Fibroblast of the conjunctiva (primary cell): ENCODE data around the gene ANKFN1.

Source experiments
- DNase-seq: peaks from one replicate; pipeline ENCODE4 v3.0.0-alpha.2; 2010; ENCODE audit warnings: low read depth

The ANKFN1 gene

GRCh38 chr17:56436142-56436541, 282.9 kb downstream of the ANKFN1 start:
- DNase-seq = no peak

- peak; percentile 20 for DNase-seq
Observed at GRCh38 chr17:56440419-56440818, 287.1 kb downstream of the ANKFN1 start.

- DNase-seq = peak; percentile 52
Observed at GRCh38 chr17:56441308-56441707, 288.0 kb downstream of the ANKFN1 start.

DNA sequence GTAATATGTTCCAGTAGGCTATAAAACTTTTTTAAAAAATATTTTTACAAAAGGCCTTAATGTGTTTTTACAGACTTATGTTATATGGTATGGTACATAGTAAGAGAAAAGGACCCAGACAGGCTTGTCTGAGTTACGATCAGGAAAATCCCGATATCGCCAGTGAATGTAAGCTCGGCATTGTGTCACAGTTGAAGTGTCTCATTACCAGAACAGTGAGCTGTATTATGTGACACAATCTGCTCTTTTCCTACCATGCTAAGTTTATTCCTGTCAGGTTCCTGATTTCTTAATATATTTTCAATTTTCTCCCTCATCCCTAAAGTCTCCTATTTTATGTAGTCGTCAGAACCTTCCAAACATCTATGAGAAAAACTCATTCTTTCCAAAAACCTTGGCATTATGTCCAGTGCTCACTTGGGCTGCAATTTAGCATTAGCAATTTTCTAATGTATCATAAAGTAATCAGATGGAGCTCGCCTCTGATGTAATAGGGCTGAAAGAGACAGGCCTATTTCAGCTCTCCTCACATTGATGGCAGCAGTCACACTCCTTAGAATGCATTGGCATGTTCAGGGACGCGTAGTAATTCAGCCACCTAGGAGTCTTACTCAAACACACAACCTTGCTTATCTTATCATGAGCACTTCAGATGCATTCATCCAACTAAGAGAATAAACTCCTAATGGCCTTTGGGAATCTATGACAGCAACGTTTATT, 292.6 kb downstream of the ANKFN1 start:
- DNase-seq = no peak

DNA sequence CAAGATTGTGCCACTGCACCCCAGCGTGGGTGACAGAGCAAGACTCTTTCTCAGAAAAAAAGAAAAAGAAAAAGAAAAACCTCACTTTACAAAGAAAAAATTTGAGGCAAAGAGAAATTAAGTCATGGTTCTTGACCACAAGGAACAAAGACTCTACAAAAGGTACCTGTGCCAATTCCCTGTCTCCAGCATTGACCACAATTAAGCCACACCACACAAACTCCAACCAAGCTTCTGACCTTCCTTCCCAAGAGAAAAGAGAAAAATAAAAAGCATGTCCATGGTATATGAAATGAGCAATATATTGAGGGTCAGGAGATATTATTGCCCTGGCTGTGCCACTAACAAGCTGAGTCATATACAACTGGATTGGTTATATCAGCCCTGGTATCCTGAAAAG, 293.9 kb downstream of the ANKFN1 start:
- DNase-seq = no peak

DNA sequence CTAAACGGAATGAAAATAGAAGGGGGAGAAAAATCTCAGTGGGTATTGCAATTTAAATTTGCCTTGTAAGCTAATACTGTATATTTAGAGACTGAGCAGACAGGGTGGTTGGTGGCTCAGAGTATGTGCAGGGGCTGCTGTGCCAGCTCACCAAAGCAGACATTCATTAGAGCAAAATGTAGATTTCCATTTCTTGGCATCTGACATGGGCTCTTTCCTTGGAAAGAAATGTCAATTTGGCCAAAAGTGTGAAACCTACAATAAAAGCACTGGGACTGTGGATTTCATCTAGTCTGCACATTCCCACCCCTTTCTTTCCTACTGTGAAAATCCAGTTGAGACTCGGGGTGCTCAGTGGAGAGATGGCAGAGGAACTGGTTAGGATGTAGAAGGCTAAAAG, 295.1 kb downstream of the ANKFN1 start:
- DNase-seq = no peak

DNA sequence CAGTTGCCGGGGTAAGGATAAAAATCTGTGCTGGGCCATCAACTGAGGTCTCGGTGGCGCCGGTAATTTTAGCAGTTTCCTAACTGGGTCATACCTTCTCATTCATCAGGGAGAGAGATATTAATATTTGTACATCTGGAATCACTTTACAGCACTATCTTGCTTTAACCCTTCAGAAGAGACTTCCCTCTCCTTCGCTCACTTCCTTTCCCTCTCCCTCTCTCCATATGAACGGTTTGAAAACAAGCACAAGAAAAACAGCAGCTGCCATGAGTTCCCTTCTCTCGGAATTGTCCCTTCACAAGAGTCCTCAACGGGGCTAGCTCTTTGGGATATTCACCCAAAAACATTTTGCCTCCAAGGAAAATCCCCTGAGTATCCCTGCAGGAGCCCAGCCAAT, 295.9 kb downstream of the ANKFN1 start:
- DNase-seq = no peak

- no peak for DNase-seq
Observed at GRCh38 chr17:56451629-56452028, 298.4 kb downstream of the ANKFN1 start.

DNA sequence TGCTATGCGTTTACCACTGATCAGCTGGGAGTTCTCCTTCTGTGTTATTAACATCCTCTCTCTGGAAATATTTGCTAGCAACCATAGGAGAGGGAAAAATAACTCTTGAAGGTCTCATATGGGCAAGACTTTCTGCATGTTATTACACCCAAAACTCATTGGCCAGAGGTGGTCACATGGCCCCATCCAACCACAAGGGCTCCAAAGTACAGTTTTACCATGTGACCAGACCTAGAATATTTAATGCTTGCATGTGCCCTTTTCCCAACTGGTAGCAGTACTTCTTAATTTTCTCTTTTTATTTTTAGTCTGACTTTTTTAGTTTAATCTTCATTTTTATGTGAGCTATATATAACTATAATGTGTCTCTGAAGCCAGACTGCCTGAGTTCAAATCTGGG, 299.2 kb downstream of the ANKFN1 start:
- no peak for DNase-seq

DNA sequence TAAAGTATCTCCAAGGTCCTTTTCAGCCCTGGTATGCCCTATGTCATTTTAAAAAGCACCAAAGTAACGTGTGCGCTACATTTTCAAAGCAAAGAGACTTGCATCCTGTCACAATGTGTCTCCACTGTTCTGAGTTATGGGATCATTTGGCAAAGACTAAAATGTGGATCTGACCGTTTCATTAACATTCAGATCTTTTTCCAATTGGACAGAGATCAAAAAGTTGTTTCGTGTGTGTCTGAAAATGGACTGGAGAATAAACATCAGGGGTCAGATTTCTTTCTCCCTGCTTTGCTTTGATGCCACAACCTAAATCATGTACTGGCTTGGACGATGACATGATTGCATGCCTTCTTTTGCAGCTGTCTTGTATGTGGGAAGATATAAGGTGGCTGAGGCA, 304.2 kb downstream of the ANKFN1 start:
- DNase-seq = no peak

- DNase-seq = no peak
Observed at GRCh38 chr17:56465886-56466285, 312.6 kb downstream of the ANKFN1 start.

DNA sequence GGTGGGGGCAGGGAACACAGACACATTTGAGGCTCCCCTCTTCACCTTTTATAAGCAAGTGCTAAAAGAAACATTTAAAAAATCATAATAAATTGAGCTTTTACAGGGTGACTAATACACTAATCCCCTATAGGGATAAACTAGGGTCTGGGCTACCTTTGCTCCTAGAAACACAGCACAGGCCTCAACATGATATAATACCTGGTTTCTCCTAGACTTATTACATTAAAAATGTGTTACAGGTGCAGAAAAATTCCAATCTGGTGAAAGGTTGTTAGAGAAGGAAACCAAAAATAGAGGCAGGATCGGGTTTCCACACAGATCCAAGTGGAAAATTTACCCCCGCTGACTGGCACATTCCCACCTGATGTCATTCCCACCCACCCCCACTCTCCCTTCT, 315.6 kb downstream of the ANKFN1 start:
- DNase-seq = no peak

GRCh38 chr17:56471696-56472095, 318.4 kb downstream of the ANKFN1 start:
- DNase-seq = no peak

- DNase-seq = no peak
Observed at GRCh38 chr17:56475116-56475515, 321.8 kb downstream of the ANKFN1 start.

DNA sequence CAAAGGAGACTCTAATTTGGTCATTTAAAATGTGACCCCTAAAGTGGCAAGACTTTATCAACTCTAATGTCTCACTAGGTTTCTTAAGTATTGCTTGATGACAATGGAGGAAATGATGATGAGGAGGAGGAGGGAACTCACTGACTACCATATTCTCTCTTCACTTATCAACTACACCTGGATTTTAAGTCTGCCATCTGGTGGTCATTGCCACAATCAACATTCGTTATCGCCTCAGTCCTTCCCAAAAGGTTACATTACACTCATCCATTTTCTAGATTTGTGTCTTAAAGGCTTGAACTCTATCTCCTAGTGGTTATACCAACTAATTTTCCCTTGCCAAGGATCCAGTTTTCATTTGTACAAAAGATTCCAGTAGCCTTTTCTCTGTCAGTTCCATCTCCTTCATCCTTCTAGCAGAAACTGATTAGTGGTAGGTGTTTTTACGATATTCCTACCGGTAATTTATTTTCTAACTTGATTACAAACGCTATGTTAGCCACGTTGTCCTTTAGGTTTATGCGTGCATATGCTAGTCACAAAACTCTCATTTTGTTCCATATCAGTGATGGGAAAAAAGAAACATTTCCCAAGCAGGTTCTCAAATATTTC, 325.7 kb downstream of the ANKFN1 start:
- DNase-seq = no peak

GRCh38 chr17:56480501-56480900, 327.2 kb downstream of the ANKFN1 start:
- peak; percentile 9 for DNase-seq

DNA sequence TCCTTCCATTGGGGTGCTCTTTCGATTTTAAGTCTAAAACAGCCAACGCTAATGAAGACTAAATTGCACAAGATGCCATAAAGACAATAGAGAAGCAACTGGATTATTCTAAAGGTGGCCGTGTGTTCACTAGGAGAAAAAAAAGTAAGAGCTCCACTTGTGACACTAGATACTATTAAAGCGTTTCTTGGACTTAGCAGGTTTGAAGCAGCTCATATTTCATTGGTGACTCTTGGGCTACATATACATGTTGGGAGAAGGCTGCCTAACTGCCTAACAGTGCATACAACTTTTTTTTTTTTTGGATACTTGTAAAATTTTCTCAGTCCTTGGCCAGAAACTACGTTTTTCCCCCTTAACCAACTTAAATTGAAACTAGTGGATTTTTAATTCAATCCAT, 328.4 kb downstream of the ANKFN1 start:
- no peak for DNase-seq

- DNase-seq = no peak
Observed at GRCh38 chr17:56482229-56482628, 329.0 kb downstream of the ANKFN1 start.

GRCh38 chr17:56486732-56487131, 333.5 kb downstream of the ANKFN1 start:
- no peak for DNase-seq

DNA sequence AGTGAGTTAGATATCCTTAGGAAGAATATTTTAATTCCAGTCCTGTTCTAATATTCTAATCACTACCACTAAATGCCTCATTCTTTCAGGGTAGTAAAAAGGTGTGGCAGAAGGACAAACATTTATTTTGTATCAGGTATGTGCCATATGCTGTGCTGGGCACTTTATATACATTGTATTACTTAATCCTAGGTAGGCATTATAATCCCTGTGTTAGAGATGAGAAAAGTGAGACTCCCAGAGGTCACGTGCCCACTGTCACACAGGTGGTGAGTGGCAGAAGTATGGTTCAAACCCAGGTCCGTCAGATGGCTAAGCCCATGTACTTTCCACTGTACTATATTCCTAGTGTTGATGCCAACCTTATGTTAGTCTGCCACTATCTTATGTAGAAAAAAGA, 335.5 kb downstream of the ANKFN1 start:
- no peak for DNase-seq

DNA sequence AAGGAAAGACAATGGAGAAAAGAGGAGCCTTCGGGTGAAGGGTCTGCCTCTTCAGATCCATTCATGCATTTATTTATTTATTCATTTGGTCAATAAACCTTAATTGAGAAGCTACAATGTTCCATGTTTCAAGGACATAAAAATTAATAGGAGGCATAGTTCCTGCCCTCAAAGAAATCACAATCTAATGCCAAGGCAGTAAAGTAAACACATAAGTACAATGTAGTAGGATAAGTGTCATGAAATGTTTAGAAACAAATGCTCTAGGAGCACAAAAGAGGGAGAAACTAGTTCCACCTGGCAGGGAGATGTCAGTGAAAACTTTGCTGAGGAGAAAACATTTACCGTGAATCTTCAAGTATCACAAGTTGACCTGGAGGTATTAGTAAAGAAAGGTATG, 336.7 kb downstream of the ANKFN1 start:
- no peak for DNase-seq

GRCh38 chr17:56495556-56495955, 342.3 kb downstream of the ANKFN1 start:
- no peak for DNase-seq

GRCh38 chr17:56497132-56497531, 343.9 kb downstream of the ANKFN1 start:
- DNase-seq = no peak

- peak; percentile 6 for DNase-seq
Observed at GRCh38 chr17:56499799-56500388, 346.6 kb downstream of the ANKFN1 start.
